ENCODE data around the gene TAS2R38.

Gene TAS2R38

GRCh38 chr7:141950806-141951205, 22.8 kb downstream of the TAS2R38 start:
- TF ChIP-seq GATA1 (IDR thresholded peaks at IDR 0.05; ENCODE audit: low read depth, low read length), result no peak
- no peak for TF ChIP-seq POLR2A (IDR thresholded peaks at IDR 0.05; ENCODE audit: low read length)
- no peak for DNase-seq

- DNase-seq, result no peak
- TF ChIP-seq GATA1 (IDR thresholded peaks at IDR 0.05; ENCODE audit: low read depth, low read length) (no peak), POLR2A (IDR thresholded peaks at IDR 0.05; ENCODE audit: low read length) (no peak)
Measured at GRCh38 chr7:141949911-141950310, 23.7 kb downstream of the TAS2R38 start.

- DNase-seq, result no peak
- TF ChIP-seq GATA1 (IDR thresholded peaks at IDR 0.05; ENCODE audit: low read depth, low read length), result no peak
- TF ChIP-seq POLR2A (IDR thresholded peaks at IDR 0.05; ENCODE audit: low read length), result no peak
Measured at GRCh38 chr7:141949451-141949850, 24.1 kb downstream of the TAS2R38 start.

GRCh38 chr7:141949021-141949420, 24.6 kb downstream of the TAS2R38 start:
- TF ChIP-seq POLR2A (IDR thresholded peaks at IDR 0.05; ENCODE audit: low read length) (no peak), GATA1 (IDR thresholded peaks at IDR 0.05; ENCODE audit: low read depth, low read length) (no peak)
- DNase-seq, result no peak

- DNase-seq, result no peak
- TF ChIP-seq GATA1 (IDR thresholded peaks at IDR 0.05; ENCODE audit: low read depth, low read length) (no peak), POLR2A (IDR thresholded peaks at IDR 0.05; ENCODE audit: low read length) (no peak)
Measured at GRCh38 chr7:141946796-141947195, 26.8 kb downstream of the TAS2R38 start, which contains the start of gene CLEC5A. CLEC5A (minus strand) TSS chr7:141946974; CDS start chr7:141946292, 682 bp downstream.

- TF ChIP-seq GATA1 (IDR thresholded peaks at IDR 0.05; ENCODE audit: low read depth, low read length) (no peak), POLR2A (IDR thresholded peaks at IDR 0.05; ENCODE audit: low read length) (no peak)
- DNase-seq, result no peak
Measured at GRCh38 chr7:141945356-141945755, 28.2 kb downstream of the TAS2R38 start.

- TF ChIP-seq POLR2A (IDR thresholded peaks at IDR 0.05; ENCODE audit: low read length) (no peak), GATA1 (IDR thresholded peaks at IDR 0.05; ENCODE audit: low read depth, low read length) (no peak)
- DNase-seq, result no peak
Measured at GRCh38 chr7:141944811-141945210, 28.8 kb downstream of the TAS2R38 start.

- no peak for TF ChIP-seq GATA1 (IDR thresholded peaks at IDR 0.05; ENCODE audit: low read depth, low read length)
- no peak for TF ChIP-seq POLR2A (IDR thresholded peaks at IDR 0.05; ENCODE audit: low read length)
- no peak for DNase-seq
Measured at GRCh38 chr7:141943846-141944245, 29.7 kb downstream of the TAS2R38 start.

- no peak for DNase-seq
- no peak for TF ChIP-seq GATA1 (IDR thresholded peaks at IDR 0.05; ENCODE audit: low read depth, low read length)
- no peak for TF ChIP-seq POLR2A (IDR thresholded peaks at IDR 0.05; ENCODE audit: low read length)
Measured at GRCh38 chr7:141941075-141941474, 32.5 kb downstream of the TAS2R38 start.

GRCh38 chr7:141930211-141930610, 43.4 kb downstream of the TAS2R38 start:
- no peak for DNase-seq
- TF ChIP-seq POLR2A (IDR thresholded peaks at IDR 0.05; ENCODE audit: low read length) (no peak), GATA1 (IDR thresholded peaks at IDR 0.05; ENCODE audit: low read depth, low read length) (no peak)

- no peak for TF ChIP-seq GATA1 (IDR thresholded peaks at IDR 0.05; ENCODE audit: low read depth, low read length)
- no peak for TF ChIP-seq POLR2A (IDR thresholded peaks at IDR 0.05; ENCODE audit: low read length)
- DNase-seq, result no peak
Measured at GRCh38 chr7:141928845-141929195, 44.8 kb downstream of the TAS2R38 start.

- no peak for DNase-seq
- TF ChIP-seq GATA1 (IDR thresholded peaks at IDR 0.05; ENCODE audit: low read depth, low read length) (no peak), POLR2A (IDR thresholded peaks at IDR 0.05; ENCODE audit: low read length) (no peak)
Measured at GRCh38 chr7:141928146-141928844, 45.3 kb downstream of the TAS2R38 start.
